DMS 273 (cell line): Measurements from ENCODE around the gene EIF3J.
"Not testable (repeated sequence)": the region's sequence is repeated elsewhere in the genome, so short reads cannot be mapped to it uniquely, and the experiment has no call there.

ENCODE experiments used
- DNase-seq: peaks from one replicate; lab custom pipeline; 2025; ENCODE audit not compliant: unreplicated experiment; lab: John Stamatoyannopoulos, UW

EIF3J gene, protein sequence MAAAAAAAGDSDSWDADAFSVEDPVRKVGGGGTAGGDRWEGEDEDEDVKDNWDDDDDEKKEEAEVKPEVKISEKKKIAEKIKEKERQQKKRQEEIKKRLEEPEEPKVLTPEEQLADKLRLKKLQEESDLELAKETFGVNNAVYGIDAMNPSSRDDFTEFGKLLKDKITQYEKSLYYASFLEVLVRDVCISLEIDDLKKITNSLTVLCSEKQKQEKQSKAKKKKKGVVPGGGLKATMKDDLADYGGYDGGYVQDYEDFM

DNA sequence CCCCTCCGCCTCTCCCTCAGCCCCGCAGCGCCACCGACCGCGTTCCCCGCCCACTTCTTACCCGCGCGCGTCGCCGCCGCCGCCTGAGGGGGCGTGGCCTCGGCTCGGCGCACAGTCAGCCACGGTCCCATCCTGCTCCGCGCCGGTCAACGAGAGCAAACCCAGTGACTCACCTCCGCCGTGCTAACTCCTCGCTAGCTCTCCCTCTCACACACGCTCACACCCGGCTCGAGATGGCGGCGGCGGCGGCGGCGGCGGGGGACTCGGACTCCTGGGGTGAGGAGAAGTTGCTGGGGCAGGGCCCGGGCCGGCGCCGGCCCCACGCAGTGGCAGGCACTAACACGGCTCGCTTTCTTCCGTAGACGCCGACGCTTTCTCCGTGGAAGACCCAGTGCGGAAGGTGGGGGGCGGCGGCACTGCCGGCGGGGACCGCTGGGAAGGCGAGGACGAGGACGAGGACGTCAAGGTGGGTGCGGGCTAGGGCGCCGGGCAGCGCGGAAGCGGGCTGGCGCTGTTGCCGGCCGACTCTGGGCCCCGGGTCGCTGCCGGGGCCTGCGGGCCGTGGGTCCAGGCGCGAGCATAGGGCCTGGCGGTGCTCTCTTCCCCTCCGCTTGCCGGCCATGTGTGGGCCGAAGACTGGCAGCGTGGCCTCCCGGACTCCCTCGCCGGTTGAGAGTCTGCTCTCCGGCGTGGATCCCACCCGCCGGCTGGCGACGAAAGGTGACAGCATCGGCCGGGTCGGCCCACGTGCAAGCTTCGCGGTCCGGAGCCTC lies at the start of gene EIF3J:
Gene EIF3J (plus strand): TSS at position 186 of the 773 bp plus-strand sequence. CDS start 48 bp downstream, at position 234.
- peak; percentile 94 for DNase-seq

GRCh38 chr15:44489464-44489863 lies 47.5 kb upstream of the EIF3J start:
- DNase-seq = no peak

GRCh38 chr15:44490622-44491021 lies 46.3 kb upstream of the EIF3J start:
- no peak for DNase-seq

GRCh38 chr15:44492040-44492439 lies 44.9 kb upstream of the EIF3J start:
- DNase-seq = no peak

DNA sequence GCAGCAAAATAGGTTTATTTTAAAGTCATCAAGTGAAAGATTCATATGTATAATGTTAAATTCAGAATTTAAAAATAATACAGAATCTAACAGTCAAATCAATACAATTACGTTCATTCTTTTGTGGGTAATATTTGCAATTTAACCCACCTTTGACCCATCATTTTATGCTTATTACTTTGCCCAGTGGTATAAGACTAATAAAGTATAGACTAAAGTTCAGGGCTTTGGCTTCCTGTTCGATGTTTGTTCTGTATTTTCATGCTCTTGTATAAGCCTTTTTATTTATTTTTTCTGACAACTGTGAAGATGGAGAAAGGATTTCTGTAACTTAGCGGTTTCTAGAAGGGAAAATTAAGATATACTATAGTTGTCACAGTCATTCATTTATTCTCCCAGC lies 44.3 kb upstream of the EIF3J start:
- no peak for DNase-seq

GRCh38 chr15:44495562-44495961 lies 41.4 kb upstream of the EIF3J start:
- DNase-seq = no peak

GRCh38 chr15:44500555-44500954 lies 36.4 kb upstream of the EIF3J start:
- DNase-seq = no peak

DNA sequence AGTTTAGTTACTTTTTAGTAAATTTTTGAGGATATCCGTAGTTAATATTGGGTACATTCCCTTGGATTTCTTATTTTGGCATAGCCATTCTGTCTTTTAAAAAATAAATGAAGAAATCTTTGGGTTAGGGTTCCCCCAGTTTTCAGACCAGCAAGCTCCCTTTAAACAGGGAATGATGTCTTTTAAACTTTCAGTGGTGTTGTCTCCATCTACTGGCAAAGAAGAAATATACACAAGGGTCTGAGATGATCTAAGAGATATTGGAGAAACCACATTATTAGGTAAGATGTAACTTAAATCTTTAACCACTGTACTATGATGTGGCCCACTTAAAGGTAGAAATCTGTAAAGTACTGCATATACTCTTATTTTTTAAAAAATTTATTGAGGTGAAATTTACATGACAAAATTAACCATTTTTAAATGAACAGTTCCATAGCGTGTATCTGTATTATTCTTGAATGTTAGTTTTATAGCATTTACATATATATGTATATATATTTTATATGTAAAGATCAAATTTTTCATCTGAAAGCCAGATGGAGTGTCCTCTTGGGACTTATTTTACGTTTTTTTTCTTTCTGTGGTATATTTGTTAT lies 35.1 kb upstream of the EIF3J start:
- peak; percentile 24 for DNase-seq

- no peak for DNase-seq
Observed at GRCh38 chr15:44516436-44516835, 20.5 kb upstream of the EIF3J start.

DNA sequence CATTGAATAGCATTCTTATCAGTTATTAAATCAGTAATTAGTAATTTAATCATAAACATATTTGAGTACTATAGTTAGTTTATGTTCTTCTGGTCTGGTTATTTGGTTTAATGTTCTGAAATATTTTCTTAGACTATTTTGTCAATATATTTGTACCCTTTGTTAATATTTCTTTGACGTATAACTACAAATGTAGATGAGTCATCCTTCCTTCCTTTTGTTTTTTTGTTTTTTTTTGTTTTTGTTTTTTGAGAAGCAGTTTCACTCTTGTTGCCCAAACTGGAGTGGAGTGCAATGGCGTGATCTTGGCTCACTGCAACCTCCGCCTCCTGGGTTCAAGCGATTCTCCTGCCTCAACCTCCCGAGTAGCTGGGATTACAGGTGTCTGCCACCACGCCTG lies 17.4 kb upstream of the EIF3J start:
- DNase-seq = no peak

DNA sequence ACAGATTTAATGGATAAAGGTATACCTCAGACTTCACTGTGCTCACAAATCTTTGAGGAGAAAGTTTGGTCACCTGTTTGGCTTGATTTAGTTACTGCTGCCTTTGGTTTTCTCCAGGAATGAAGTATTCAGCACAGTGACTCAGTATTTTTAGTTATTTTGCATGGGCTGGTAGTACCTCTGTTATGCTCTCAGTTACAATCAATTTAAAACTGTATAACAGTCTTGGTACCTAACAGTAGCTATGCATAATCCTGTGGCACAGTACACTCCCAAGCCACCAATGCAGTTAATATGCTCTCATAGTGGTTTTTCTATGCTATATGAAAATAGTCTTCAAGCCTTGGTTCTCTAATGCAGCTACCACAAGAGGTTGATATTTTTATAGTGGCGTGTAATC lies 11.9 kb upstream of the EIF3J start:
- no peak for DNase-seq

GRCh38 chr15:44527241-44527640 lies 9.7 kb upstream of the EIF3J start:
- DNase-seq = no peak

DNA sequence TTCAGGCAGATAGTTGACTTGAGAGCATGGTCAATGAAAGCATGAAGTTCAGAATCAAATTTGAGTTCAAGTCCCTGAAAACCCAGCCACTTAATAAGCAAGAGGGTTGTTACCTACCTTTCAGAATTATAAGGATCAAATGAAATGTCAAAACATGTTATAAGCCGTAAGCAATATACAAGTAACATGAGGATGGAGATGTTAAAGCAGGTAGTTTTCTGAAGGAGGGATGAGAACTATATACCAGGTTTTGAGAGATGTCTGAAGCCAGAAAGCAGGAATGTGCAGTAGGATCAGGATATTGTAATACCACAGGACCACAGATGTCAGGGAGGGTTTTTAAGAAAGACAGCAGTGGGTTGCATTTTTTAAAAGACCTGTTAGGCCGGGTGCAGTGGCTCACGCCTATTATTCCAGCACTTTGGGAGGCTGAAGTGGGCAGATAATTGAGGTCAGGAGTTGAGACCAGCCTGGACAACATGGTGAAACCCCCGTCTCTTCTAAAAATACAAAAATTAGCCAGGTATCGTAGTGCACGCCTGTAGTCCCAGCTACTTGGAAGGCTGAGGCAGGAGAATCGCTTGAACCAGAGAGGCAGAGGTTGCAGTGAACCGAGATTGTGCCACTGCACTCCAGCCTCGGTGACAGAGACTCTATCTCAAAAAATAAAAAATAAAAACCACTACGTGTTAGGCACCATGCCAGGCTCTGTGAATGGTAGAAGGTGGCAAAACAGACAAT lies 6.9 kb upstream of the EIF3J start:
- peak; percentile 6 for DNase-seq

- DNase-seq = peak; percentile 20
Observed at GRCh38 chr15:44530653-44531052, 6.3 kb upstream of the EIF3J start.

DNA sequence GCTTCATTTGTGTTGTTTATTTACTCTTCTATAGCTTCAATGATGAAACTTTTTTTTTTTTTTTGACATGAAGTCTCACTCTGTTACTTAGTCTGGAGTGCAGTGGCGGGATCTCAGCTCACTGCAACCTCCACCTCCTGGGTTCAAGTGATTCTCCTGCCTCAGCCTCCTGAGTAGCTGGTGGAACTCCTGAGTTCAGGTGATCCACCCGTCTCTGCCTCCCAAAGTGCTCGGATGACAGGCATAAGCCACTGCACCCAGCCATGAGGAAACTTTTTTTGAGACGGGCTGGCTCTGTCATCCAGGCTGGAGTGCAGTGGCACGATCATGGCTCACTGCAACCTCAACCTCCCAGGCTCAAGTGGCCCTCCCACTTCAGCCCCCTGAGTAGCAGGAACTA lies 4.7 kb upstream of the EIF3J start:
- not testable (repeated sequence) for DNase-seq

- DNase-seq = peak; percentile 12
Observed at GRCh38 chr15:44532689-44533088, 4.3 kb upstream of the EIF3J start.

- DNase-seq = no peak
Observed at GRCh38 chr15:44535092-44535491, 1.9 kb upstream of the EIF3J start.

DNA sequence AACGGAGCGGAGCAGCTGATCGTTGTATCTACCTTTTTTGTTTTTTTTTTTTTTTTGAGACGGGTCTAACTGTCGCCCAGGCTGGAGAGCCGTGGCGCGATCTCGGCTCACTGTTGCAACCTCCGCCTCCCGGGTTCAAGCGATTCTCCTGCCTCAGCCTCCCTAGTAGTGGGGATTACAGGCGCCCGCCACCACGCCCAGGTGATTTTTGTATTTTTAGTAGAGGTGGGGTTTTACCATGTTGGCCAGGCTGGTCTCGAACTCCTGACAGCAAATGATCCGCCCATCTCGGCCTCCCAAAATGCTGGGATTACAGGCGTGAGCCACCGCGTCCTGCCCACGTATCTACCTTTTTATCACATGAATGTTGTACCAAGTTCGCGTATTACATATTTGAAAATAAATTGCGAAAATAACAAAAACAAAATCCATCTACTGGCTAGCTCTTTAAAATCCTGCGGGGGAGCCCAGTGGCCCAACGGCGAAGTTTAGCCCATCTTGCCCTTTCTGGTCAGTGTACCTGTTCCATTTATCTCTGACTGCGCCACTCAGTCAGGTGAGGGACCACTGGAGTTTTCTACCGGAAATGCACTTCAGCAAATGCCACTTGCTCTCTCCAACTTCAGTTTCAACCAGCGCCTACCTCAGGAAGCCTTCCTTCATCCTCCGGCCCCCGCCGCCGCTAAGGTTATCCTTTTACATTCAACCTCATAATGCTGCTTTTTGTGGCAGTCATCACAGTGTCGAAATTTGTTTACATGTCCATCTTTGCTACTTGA lies 1.2 kb upstream of the EIF3J start:
- no peak for DNase-seq

DNA sequence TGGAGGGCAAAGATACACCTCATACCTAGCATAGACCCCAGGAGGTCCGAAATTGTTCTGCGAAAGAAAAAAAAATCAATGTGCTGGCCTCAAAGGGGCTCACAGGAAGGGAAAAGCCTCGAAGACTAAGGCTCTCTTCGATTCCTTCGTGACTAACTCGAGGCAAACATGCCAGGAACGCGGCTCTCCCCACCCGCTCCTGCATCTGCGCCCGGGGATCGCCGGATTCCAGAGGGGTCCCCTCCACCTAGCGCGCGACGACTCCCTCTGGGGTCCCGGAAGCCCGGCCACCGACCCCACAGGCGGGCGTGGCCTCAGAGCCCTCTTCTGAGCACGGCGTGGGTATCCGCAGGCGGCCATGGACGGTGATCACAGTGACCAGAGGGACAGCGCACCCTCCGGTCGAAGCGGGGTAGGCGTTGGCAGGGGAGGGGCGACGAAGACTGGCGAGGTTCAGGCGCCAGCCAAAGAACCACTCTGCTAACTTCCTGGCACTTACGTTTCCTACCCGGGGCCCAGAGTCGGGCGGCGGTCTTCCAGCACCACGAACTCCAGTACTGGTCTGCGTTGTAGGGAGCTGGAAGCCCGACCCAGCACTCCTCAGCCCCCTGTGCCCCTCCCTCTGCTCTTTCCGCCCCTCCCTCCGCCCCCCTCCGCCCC lies 515 bp upstream of the EIF3J start:
- DNase-seq = no peak

- no peak for DNase-seq
Observed at GRCh38 chr15:44537735-44538240, 841 bp downstream of the EIF3J start.
